ENCODE results near the gene SCGN.

SCGN gene

GRCh38 chr6:25640891-25641290 is 11.1 kb upstream of the SCGN start:
- no peak for DNase-seq (ENCODE audit: low spot score)

- no peak for DNase-seq (ENCODE audit: low spot score)
Observed at GRCh38 chr6:25641377-25641776, 10.6 kb upstream of the SCGN start.

GRCh38 chr6:25641940-25642666 is 9.9 kb upstream of the SCGN start:
- no peak for DNase-seq (ENCODE audit: low spot score)

GRCh38 chr6:25642667-25643328 is 9.2 kb upstream of the SCGN start:
- no peak for DNase-seq (ENCODE audit: low spot score)

- no peak for DNase-seq (ENCODE audit: low spot score)
Observed at GRCh38 chr6:25645916-25646315, 6.1 kb upstream of the SCGN start.

- DNase-seq (ENCODE audit: low spot score), result no peak
Observed at GRCh38 chr6:25649611-25650010, 2.4 kb upstream of the SCGN start.

GRCh38 chr6:25655723-25656122 is 3.7 kb downstream of the SCGN start:
- DNase-seq (ENCODE audit: low spot score), result no peak

- DNase-seq (ENCODE audit: low spot score), result no peak
Observed at GRCh38 chr6:25659633-25660368, 7.8 kb downstream of the SCGN start.

GRCh38 chr6:25660512-25660911 is 8.5 kb downstream of the SCGN start:
- no peak for DNase-seq (ENCODE audit: low spot score)

- no peak for DNase-seq (ENCODE audit: low spot score)
Observed at GRCh38 chr6:25661129-25661779, 9.2 kb downstream of the SCGN start.

- DNase-seq (ENCODE audit: low spot score), result no peak
Observed at GRCh38 chr6:25665455-25665854, 13.4 kb downstream of the SCGN start.

GRCh38 chr6:25669413-25669812 is 17.4 kb downstream of the SCGN start:
- DNase-seq (ENCODE audit: low spot score), result no peak

GRCh38 chr6:25670208-25670607 is 18.2 kb downstream of the SCGN start:
- DNase-seq (ENCODE audit: low spot score), result no peak

- no peak for DNase-seq (ENCODE audit: low spot score)
Observed at GRCh38 chr6:25670793-25671513, 18.9 kb downstream of the SCGN start.

- no peak for DNase-seq (ENCODE audit: low spot score)
Observed at GRCh38 chr6:25671652-25672051, 19.6 kb downstream of the SCGN start.

GRCh38 chr6:25675167-25675566 is 23.2 kb downstream of the SCGN start:
- no peak for DNase-seq (ENCODE audit: low spot score)

- no peak for DNase-seq (ENCODE audit: low spot score)
Observed at GRCh38 chr6:25676775-25677174, 24.8 kb downstream of the SCGN start.

GRCh38 chr6:25681848-25682247 is 29.8 kb downstream of the SCGN start:
- DNase-seq (ENCODE audit: low spot score), result no peak

- DNase-seq (ENCODE audit: low spot score), result no peak
Observed at GRCh38 chr6:25682324-25682723, 30.3 kb downstream of the SCGN start.

- no peak for DNase-seq (ENCODE audit: low spot score)
Observed at GRCh38 chr6:25684565-25684964, 32.5 kb downstream of the SCGN start.

- DNase-seq (ENCODE audit: low spot score), result no peak
Observed at GRCh38 chr6:25685251-25685650, 33.2 kb downstream of the SCGN start.

- no peak for DNase-seq (ENCODE audit: low spot score)
Observed at GRCh38 chr6:25685896-25686295, 33.9 kb downstream of the SCGN start.

Data from pons (tissue), 1 donor.